Measurements from ENCODE around the gene CAPZB.

- TF ChIP-seq CTCF (IDR thresholded peaks at IDR 0.05; ENCODE audit: low read depth, low read length) (no peak), MYC (IDR thresholded peaks at IDR 0.05; ENCODE audit: low read depth, low read length) (no peak), POLR2A (IDR thresholded peaks at IDR 0.05; ENCODE audit: extremely low read depth, insufficient read length) (no peak), MAX (IDR thresholded peaks at IDR 0.05; ENCODE audit: low read depth, low read length) (no peak)
Measured at GRCh38 chr1:19406680-19407079, 78.7 kb downstream of the CAPZB start.

Data from NB4 (cell line).